Astrocyte (in vitro differentiated cells and primary cell): ENCODE measurements around the gene COL5A1.

Source experiments
- EZH2 ChIP-seq: IDR thresholded peaks from 2 replicates; pipeline ENCODE4 v1.6.1; 2012; ENCODE audit warnings: mild to moderate bottlenecking, low read length, inconsistent platforms; ENCODE audit not compliant: insufficient read depth
- TF ChIP-seq, protein P1 (sequence below): IDR thresholded peaks from 2 replicates; pipeline ENCODE4 v1.5.1; 2011; ENCODE audit warnings: low read depth, mild to moderate bottlenecking, inconsistent platforms, low read length, moderate library complexity; ENCODE audit not compliant: insufficient read depth

- TF ChIP-seq, protein P1, sequence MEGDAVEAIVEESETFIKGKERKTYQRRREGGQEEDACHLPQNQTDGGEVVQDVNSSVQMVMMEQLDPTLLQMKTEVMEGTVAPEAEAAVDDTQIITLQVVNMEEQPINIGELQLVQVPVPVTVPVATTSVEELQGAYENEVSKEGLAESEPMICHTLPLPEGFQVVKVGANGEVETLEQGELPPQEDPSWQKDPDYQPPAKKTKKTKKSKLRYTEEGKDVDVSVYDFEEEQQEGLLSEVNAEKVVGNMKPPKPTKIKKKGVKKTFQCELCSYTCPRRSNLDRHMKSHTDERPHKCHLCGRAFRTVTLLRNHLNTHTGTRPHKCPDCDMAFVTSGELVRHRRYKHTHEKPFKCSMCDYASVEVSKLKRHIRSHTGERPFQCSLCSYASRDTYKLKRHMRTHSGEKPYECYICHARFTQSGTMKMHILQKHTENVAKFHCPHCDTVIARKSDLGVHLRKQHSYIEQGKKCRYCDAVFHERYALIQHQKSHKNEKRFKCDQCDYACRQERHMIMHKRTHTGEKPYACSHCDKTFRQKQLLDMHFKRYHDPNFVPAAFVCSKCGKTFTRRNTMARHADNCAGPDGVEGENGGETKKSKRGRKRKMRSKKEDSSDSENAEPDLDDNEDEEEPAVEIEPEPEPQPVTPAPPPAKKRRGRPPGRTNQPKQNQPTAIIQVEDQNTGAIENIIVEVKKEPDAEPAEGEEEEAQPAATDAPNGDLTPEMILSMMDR = no peak
- no peak for TF ChIP-seq EZH2
These were observed 216.6 kb downstream of the COL5A1 start for GRCh38 chr9:134858051-134858841.
